OCI-LY3 (cell line): ENCODE results near the gene TRPM1.
A peak's percentile ranks its signal among the peaks of the same experiment; 100 is the strongest.

Experiments used
- H2AFZ ChIP-seq: fragments of 200-600, 300-600 bp; shearing (Covaris generic); 2 replicates; pipeline ENCODE4 v1.6.0; 2014; ENCODE audit warnings: antibody characterized with exemption, low read depth, low read length
- H3K27ac ChIP-seq: fragments of 200-600, 300-600 bp; sonication (generic); 2 replicates; pipeline ENCODE4 v1.5.1; 2014; ENCODE audit warnings: mild to moderate bottlenecking, low read length, moderate library complexity, mixed read lengths
- H3K27me3 ChIP-seq: fragments of 200-600, 300-600 bp; sonication (generic); 2 replicates; pipeline ENCODE4 v1.6.1; 2014; ENCODE audit warnings: low read depth, low read length, mixed read lengths
- H3K36me3 ChIP-seq: fragments of 200-600, 300-600 bp; sonication (generic); replicated peaks from 2 replicates; pipeline ENCODE3; 2014; ENCODE audit warnings: low read depth, low read length, mixed read lengths
- H3K4me1 ChIP-seq: fragments of 300-600, 200-600 bp; sonication (generic); 2 replicates; pipeline ENCODE4 v1.6.1; 2014; ENCODE audit warnings: low read length, mixed read lengths
- H3K4me2 ChIP-seq: fragments of 200-600, 300-600 bp; sonication (generic); 2 replicates; pipeline ENCODE4 v1.6.1; 2014; ENCODE audit warnings: low read length, mixed read lengths
- H3K4me3 ChIP-seq: fragments of 300-600, 200-600 bp; sonication (generic); 2 replicates; pipeline ENCODE4 v1.5.1; 2014; ENCODE audit warnings: antibody characterized with exemption, mild to moderate bottlenecking, low read length, moderate library complexity
- H3K79me2 ChIP-seq: fragments of 300-600, 200-600 bp; shearing (Covaris generic); 2 replicates; pipeline ENCODE4 v1.6.1; 2014; ENCODE audit warnings: mild to moderate bottlenecking, low read length, mixed read lengths
- H3K9ac ChIP-seq: fragments of 300-600, 200-600 bp; shearing (Covaris generic); 2 replicates; pipeline ENCODE4 v1.6.0; 2014; ENCODE audit warnings: mild to moderate bottlenecking, low read length, moderate library complexity
- H3K9me3 ChIP-seq: fragments of 200-600, 300-600 bp; shearing (Covaris generic); 2 replicates; pipeline ENCODE4 v1.6.1; 2014; ENCODE audit warnings: low read length, mixed read lengths; ENCODE audit not compliant: insufficient read depth
- H4K20me1 ChIP-seq: fragments of 200-600, 300-600 bp; sonication (generic); 2 replicates; pipeline ENCODE4 v1.6.1; 2016; ENCODE audit warnings: low read length, mixed read lengths; ENCODE audit not compliant: insufficient read depth
- EZH2phosphoT487 ChIP-seq: fragments of 200-600 bp; shearing (Covaris generic); IDR thresholded peaks from 2 replicates; pipeline ENCODE4 v1.6.1; 2018; ENCODE audit warnings: antibody characterized with exemption, mixed run types, low read depth
- TF ChIP-seq, protein P1 (sequence below): fragments of 200-600, 300-600 bp; sonication (generic); IDR thresholded peaks from 2 replicates; pipeline ENCODE4 v1.5.1; 2014; ENCODE audit warnings: antibody characterized with exemption, low read length, low read depth

The TRPM1 gene

DNA sequence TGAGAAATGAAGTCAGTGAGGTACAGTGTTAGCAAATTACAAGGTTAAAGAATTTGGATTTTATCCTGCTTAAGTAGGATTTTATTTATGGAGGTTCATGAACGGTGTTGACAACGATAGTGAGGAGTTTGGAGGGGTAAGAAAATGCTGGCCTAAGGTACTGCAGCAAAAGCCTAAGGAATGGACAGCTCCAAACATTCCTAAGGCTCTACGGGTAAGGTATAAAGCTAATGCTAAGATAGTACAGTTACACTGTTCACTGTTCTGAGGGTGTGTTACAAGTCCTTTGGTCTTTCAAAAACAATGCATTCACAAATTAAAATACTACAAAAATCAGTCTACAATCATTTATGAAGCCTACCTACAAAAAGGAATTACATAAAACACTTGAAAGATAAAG lies 117.4 kb downstream of the TRPM1 start:
- Histone ChIP-seq H3K4me1 (no peaks in the 10 kb centered on the region), H3K36me3 (peaks cover 55% of the 10 kb centered on the region), H3K27me3 (no peaks in the 10 kb centered on the region), H3K27ac (no peak overlapping the region), H3K79me2 (peaks cover 48% of the 10 kb centered on the region), H4K20me1 (peaks cover 48% of the 10 kb centered on the region), H3K4me3 (no peak overlapping the region), H3K9me3 (no peaks in the 10 kb centered on the region), H3K9ac (no peak overlapping the region), H3K4me2 (no peak overlapping the region), H2AFZ (no peak overlapping the region)
- no peak for TF ChIP-seq EZH2phosphoT487
- TF ChIP-seq, protein P1, sequence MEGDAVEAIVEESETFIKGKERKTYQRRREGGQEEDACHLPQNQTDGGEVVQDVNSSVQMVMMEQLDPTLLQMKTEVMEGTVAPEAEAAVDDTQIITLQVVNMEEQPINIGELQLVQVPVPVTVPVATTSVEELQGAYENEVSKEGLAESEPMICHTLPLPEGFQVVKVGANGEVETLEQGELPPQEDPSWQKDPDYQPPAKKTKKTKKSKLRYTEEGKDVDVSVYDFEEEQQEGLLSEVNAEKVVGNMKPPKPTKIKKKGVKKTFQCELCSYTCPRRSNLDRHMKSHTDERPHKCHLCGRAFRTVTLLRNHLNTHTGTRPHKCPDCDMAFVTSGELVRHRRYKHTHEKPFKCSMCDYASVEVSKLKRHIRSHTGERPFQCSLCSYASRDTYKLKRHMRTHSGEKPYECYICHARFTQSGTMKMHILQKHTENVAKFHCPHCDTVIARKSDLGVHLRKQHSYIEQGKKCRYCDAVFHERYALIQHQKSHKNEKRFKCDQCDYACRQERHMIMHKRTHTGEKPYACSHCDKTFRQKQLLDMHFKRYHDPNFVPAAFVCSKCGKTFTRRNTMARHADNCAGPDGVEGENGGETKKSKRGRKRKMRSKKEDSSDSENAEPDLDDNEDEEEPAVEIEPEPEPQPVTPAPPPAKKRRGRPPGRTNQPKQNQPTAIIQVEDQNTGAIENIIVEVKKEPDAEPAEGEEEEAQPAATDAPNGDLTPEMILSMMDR, result no peak

DNA sequence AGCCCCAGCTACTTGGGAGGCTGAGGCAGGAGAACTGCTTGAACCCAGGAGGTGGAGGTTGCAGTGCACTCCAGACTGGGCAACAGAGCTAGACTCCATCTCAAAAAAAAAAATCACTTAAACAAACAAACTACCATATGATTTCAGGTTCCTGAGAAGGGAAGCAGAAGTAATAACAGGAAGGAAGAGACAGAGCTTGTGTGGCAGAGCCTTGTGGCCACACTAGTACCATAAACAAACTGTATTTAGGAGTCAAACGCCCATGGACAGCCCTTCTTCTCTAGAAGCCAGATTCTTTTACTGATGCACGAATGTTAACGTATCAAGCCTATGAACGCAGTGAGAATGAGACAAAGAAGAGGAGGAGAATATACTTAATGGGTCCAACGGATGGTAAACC lies 122.1 kb downstream of the TRPM1 start:
- peaks cover 32% of the 10 kb centered on the region for H4K20me1 ChIP-seq
- peaks cover 42% of the 10 kb centered on the region for H3K79me2 ChIP-seq
- no peak overlapping the region for H3K4me3 ChIP-seq
- peaks cover 47% of the 10 kb centered on the region for H3K36me3 ChIP-seq
- TF ChIP-seq, protein P1, result no peak
- TF ChIP-seq EZH2phosphoT487, result no peak
- H2AFZ ChIP-seq, result no peak overlapping the region
- no peak overlapping the region for H3K9ac ChIP-seq
- H3K4me2 ChIP-seq, result no peak overlapping the region
- no peak overlapping the region for H3K27ac ChIP-seq
- no peaks in the 10 kb centered on the region for H3K9me3 ChIP-seq
- H3K4me1 ChIP-seq, result peaks cover 12% of the 10 kb centered on the region
- no peaks in the 10 kb centered on the region for H3K27me3 ChIP-seq

DNA sequence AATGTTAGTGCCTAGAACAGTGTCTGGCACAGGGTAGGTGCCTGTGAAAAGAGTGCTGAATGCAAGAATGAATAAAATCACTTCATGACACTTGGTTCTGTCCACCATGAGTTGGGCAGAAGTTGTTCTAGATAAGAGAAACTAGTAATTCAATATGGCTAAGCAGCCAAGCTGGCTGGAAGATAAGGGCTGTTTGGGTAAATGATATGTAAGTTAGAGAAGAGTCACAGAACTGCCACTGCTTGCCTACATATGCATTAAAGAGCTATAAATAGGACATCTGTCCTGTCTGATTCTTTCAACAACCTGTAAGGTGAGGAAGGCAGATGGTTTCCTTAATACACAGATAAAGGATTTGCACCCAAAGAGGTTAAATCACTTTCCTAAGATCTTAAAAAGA lies 123.2 kb downstream of the TRPM1 start:
- Histone ChIP-seq H3K27me3 (no peaks in the 10 kb centered on the region), H3K4me2 (no peak overlapping the region), H3K4me1 (peaks cover 23% of the 10 kb centered on the region), H3K36me3 (peaks cover 48% of the 10 kb centered on the region), H3K79me2 (peaks cover 44% of the 10 kb centered on the region), H3K27ac (no peak overlapping the region), H3K4me3 (no peak overlapping the region), H2AFZ (no peak overlapping the region), H3K9me3 (no peaks in the 10 kb centered on the region), H3K9ac (no peak overlapping the region), H4K20me1 (peaks cover 24% of the 10 kb centered on the region)
- TF ChIP-seq, protein P1, result no peak
- TF ChIP-seq EZH2phosphoT487, result no peak

DNA sequence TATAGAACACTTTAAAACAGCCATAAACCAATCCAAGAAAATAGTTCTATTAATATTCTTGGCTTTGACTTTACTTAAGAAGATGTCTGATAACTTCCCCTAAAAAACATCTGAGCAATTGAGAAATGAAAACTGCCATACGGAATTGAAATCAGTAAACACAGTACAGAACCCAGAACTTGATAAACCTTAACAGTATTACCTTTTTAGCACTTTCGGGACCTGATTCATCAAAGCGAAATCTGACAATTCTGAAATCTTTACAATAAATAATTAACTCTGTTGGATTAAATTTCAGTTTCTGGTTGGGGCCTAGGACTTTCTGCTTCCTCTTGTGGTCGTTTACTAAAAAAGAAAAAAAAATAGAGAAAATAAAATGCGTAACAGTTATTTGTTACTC lies 127.4 kb downstream of the TRPM1 start:
- peaks cover 52% of the 10 kb centered on the region for H3K36me3 ChIP-seq
- no peaks in the 10 kb centered on the region for H3K27me3 ChIP-seq
- peaks cover 17% of the 10 kb centered on the region for H3K79me2 ChIP-seq
- TF ChIP-seq, protein P1, result no peak
- TF ChIP-seq EZH2phosphoT487, result no peak
- H3K4me3 ChIP-seq, result peak overlapping the region; percentile 47
- peak overlapping the region; percentile 80 for H3K27ac ChIP-seq
- no peaks in the 10 kb centered on the region for H4K20me1 ChIP-seq
- no peak overlapping the region for H2AFZ ChIP-seq
- H3K4me1 ChIP-seq, result peaks cover 40% of the 10 kb centered on the region
- no peaks in the 10 kb centered on the region for H3K9me3 ChIP-seq
- peak overlapping the region; percentile 70 for H3K4me2 ChIP-seq
- no peak overlapping the region for H3K9ac ChIP-seq
